BLaER1 (cell line): ENCODE measurements around the gene ZCCHC2.

Experiments
- H3K27ac ChIP-seq: shearing (Covaris generic); formaldehyde crosslinking; 2 replicates; pipeline ENCODE4 v1.8.1; 2022
- H3K27me3 ChIP-seq: shearing (Covaris generic); formaldehyde crosslinking; 2 replicates; pipeline ENCODE4 v1.8.1; 2022
- H3K36me3 ChIP-seq: shearing (Covaris generic); formaldehyde crosslinking; 2 replicates; pipeline ENCODE4 v1.8.1; 2022
- H3K4me1 ChIP-seq: shearing (Covaris generic); formaldehyde crosslinking; 2 replicates; pipeline ENCODE4 v1.8.1; 2022
- H3K4me2 ChIP-seq: shearing (Covaris generic); formaldehyde crosslinking; 2 replicates; pipeline ENCODE4 v1.8.1; 2022
- H3K4me3 ChIP-seq: shearing (Covaris generic); formaldehyde crosslinking; 2 replicates; pipeline ENCODE4 v1.8.1; 2022
- H3K9ac ChIP-seq: shearing (Covaris generic); formaldehyde crosslinking; 2 replicates; pipeline ENCODE4 v1.8.1; 2022
- H3K9me3 ChIP-seq: shearing (Covaris generic); formaldehyde crosslinking; 2 replicates; pipeline ENCODE4 v1.8.1; 2022
- H4K20me1 ChIP-seq: shearing (Covaris generic); formaldehyde crosslinking; 2 replicates; pipeline ENCODE4 v1.8.1; 2022
- Cebpa-rat ChIP-seq: shearing (Covaris generic); IDR thresholded peaks from 2 replicates; pipeline ENCODE4 v1.8.1; 2022

ZCCHC2 gene

DNA sequence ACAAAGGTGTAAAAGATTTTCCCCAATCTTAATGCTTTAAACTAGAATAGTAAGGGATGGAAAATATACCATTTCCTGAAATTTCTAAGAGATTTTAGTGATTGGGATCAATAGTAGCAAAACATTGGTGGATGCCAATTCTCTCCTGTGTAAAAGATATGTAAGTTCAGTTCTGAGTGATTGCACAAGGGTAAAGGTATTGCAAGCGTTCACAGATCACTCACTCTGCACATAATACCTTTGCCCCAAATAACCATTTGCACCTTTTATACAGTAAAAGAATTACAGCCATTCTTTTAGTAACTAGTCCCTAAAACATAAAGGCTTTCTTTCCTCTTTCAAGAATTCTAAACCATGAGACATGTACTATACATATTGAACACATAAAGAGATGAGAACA is 13.0 kb upstream of the ZCCHC2 start:
- Histone ChIP-seq H3K4me2 (no peak overlapping the region), H3K4me1 (peaks cover 16% of the 10 kb centered on the region), H3K27ac (no peak overlapping the region), H3K9ac (no peak overlapping the region), H3K9me3 (peaks cover 38% of the 10 kb centered on the region), H3K27me3 (no peaks in the 10 kb centered on the region), H3K4me3 (no peak overlapping the region), H3K36me3 (no peaks in the 10 kb centered on the region), H4K20me1 (no peaks in the 10 kb centered on the region)
- TF ChIP-seq Cebpa-rat: no peak

DNA sequence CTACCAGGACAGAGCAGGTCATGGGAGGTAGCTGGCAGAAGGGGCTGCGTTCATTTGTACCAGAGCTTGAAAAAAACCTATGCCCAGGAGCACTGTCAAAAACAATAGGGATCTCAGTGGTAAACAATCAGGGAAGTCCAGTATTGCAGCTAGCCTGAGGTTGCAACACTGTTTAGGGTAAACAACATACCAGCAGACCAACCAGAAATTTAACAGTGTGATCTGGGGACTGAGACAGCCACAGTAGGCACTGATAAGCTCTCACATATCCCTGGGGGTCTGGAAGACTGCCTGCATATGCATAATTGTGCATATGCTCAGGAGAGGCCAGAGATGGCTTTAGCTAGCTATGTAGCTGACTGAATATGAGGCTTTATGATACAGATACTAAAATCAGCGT is 12.0 kb upstream of the ZCCHC2 start:
- H3K9ac ChIP-seq: no peak overlapping the region
- H3K4me1 ChIP-seq: peaks cover 9% of the 10 kb centered on the region
- H3K27me3 ChIP-seq: no peaks in the 10 kb centered on the region
- no peaks in the 10 kb centered on the region for H3K36me3 ChIP-seq
- H3K27ac ChIP-seq: no peak overlapping the region
- TF ChIP-seq Cebpa-rat: no peak
- H3K4me3 ChIP-seq: no peak overlapping the region
- H4K20me1 ChIP-seq: no peaks in the 10 kb centered on the region
- no peak overlapping the region for H3K4me2 ChIP-seq
- H3K9me3 ChIP-seq: peaks cover 41% of the 10 kb centered on the region

DNA sequence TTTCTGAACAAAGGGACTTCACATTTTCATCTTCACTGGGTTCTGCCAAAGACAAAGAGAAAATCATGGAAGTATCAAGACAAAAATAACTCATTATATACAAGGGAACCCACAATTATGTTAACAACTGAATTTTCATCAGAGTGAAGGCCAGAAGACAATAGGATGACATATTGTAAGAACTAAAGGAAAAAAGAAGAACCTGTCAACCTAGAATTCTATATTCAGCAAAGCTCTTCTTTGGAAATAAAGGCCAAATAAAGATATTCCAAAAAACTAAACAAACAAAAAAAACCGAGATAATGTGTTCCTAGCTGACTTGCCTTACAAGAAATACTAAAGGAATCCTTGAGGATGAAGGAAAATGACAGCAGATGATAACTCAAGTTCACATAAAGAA is 10.3 kb upstream of the ZCCHC2 start:
- Histone ChIP-seq H3K4me1 (no peaks in the 10 kb centered on the region), H4K20me1 (no peaks in the 10 kb centered on the region), H3K9ac (no peak overlapping the region), H3K4me3 (no peak overlapping the region), H3K27ac (no peak overlapping the region), H3K36me3 (no peaks in the 10 kb centered on the region), H3K27me3 (no peaks in the 10 kb centered on the region), H3K4me2 (no peak overlapping the region), H3K9me3 (peaks cover 41% of the 10 kb centered on the region)
- TF ChIP-seq Cebpa-rat: no peak

DNA sequence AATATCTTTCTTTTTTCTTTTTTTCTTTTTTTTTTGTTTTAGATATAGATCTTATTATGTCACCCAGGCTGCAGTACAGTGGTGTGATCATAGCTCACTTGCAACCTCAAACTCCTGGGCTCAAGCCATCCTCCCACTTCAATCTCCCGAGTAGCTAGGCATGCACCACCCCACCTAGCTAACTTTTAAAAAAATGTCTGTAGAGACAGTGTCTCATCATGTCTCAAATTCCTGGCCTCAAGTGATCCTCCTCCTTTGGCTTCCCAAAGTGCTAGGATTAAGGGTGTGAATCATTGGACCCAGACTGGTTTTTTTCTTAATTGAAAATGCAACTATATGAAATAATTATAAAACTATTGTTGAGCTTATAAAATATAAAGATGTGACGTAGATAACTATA is 9.8 kb upstream of the ZCCHC2 start:
- no peaks in the 10 kb centered on the region for H4K20me1 ChIP-seq
- no peak overlapping the region for H3K27ac ChIP-seq
- no peak overlapping the region for H3K4me3 ChIP-seq
- TF ChIP-seq Cebpa-rat: no peak
- no peaks in the 10 kb centered on the region for H3K4me1 ChIP-seq
- H3K36me3 ChIP-seq: no peaks in the 10 kb centered on the region
- H3K27me3 ChIP-seq: no peaks in the 10 kb centered on the region
- H3K9me3 ChIP-seq: peaks cover 41% of the 10 kb centered on the region
- no peak overlapping the region for H3K9ac ChIP-seq
- H3K4me2 ChIP-seq: no peak overlapping the region

DNA sequence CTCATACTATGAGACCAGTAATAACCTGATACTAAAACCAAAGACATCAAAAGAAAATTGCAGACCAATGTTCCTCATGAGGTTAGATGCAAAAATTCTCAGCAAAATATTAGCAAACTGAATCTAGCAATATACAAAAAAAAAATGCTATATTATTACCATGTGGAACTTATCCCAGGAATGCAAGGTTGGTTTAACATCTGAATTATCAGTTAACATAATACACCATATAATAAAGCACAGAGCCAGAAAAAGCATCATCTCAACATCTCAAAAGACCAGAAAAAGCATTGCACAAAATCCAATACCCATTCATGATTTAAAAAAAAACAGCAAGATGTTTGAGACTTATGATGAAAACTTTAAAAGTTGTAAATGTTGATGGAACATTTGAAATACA is 8.3 kb upstream of the ZCCHC2 start:
- TF ChIP-seq Cebpa-rat: no peak
- no peak overlapping the region for H3K27ac ChIP-seq
- H3K4me3 ChIP-seq: no peak overlapping the region
- no peak overlapping the region for H3K9ac ChIP-seq
- no peaks in the 10 kb centered on the region for H3K36me3 ChIP-seq
- H3K4me2 ChIP-seq: no peak overlapping the region
- H3K9me3 ChIP-seq: peaks cover 41% of the 10 kb centered on the region
- H3K27me3 ChIP-seq: no peaks in the 10 kb centered on the region
- no peaks in the 10 kb centered on the region for H3K4me1 ChIP-seq
- no peaks in the 10 kb centered on the region for H4K20me1 ChIP-seq

DNA sequence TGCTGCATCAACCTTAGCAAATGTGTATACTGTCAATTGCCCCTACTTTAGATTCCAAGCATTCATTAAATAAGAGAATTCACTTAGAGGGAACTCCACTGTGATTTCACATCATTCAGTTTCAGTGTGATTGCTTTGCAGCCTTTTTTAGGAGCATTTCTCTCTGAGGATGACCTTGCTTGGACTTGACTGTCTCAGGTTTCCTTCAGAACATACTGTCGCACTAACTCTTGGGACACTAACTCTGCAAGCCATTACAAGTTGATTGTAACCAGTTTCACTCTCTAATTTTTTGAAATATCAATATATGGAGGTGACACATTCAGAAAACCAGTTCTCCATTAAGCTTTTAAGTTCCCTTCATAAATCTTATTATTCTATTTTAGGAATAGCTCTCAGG is 6.6 kb upstream of the ZCCHC2 start:
- Histone ChIP-seq H3K27me3 (peaks cover 9% of the 10 kb centered on the region), H3K27ac (no peak overlapping the region), H4K20me1 (no peaks in the 10 kb centered on the region)

DNA sequence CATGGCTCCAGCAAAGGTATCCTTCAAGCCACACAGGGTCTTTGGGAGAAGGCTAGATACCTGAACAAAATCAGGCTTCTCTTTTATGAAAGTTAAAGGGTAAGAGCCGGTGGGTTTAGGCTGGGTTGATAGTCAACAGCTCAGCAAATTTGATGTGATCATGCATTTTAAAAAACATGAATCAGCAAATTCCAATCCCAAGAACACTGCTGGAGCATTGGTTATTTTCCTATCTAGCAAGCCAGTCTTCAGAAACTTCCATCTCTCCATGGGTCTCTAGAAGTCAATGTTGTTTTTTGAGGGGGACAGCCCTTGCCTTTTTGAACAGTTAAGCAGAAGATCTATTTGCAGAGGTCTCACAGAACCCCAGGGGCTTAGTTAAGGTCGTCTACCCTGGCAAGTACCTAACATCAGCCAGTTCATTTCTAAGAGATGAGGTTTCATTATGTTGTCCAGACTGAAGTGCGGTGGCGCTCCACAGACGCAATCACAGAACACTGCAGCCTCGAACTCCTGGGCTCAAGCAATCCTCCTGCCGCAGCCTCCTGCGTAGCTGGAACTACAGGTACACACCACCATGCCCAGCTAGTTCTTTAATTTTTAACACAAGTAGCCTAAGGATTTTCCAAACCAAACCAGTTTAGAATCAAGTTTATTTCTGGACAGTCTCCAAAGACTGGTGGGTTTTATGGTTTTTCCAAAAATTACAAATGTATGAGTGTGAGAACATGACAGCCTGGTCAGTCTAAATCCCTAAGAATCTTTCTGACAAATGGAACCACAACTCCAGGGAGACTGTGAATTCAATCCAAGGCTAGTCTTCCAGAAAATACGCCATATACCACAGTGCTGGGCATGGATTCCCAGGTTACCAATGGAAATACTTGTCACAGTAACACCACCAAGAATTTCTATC is 4.1 kb upstream of the ZCCHC2 start:
- Histone ChIP-seq H3K4me2 (no peak overlapping the region), H3K27me3 (peaks cover 21% of the 10 kb centered on the region), H3K4me3 (no peak overlapping the region), H3K27ac (no peak overlapping the region), H3K4me1 (peaks cover 7% of the 10 kb centered on the region), H3K9me3 (peaks cover 12% of the 10 kb centered on the region; the same call in 1 of the 2 replicates), H3K36me3 (no peaks in the 10 kb centered on the region), H4K20me1 (0 out of 2 replicates have a peak, but pooled peaks cover 2% of the 10 kb centered on the region), H3K9ac (no peak overlapping the region)
- no peak for TF ChIP-seq Cebpa-rat

More for the DNA sequence above, 6.6 kb upstream of the ZCCHC2 start:
- Histone ChIP-seq H3K36me3 (no peaks in the 10 kb centered on the region), H3K4me3 (no peak overlapping the region), H3K4me1 (no peaks in the 10 kb centered on the region), H3K9me3 (peaks cover 36% of the 10 kb centered on the region), H3K4me2 (no peak overlapping the region), H3K9ac (no peak overlapping the region)
- TF ChIP-seq Cebpa-rat: no peak

DNA sequence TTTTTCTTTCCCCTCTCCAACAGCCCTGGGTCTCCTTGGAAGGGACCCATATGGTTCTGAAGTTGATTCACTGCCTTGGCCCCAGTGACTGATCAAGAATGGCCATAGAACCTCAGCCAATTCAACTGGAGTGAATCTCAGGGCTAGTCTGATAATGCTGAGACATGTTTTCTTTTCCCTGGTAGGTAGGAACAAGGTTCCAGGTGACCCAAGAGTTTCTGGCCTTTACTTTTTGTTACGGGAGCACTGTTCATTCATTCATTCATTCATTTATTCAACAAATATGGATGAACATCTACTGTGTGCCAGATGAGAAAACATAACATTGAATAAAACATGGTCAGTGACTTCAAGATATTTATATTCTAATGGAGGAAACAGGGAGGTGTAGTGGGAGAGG is 3.1 kb upstream of the ZCCHC2 start:
- H3K27me3 ChIP-seq: peaks cover 21% of the 10 kb centered on the region
- H3K9ac ChIP-seq: no peak overlapping the region
- 0 out of 2 replicates have a peak, but pooled peaks cover 7% of the 10 kb centered on the region for H4K20me1 ChIP-seq
- no peak for TF ChIP-seq Cebpa-rat
- no peak overlapping the region for H3K4me3 ChIP-seq
- no peak overlapping the region for H3K4me2 ChIP-seq
- no peak overlapping the region for H3K27ac ChIP-seq
- no peaks in the 10 kb centered on the region for H3K36me3 ChIP-seq
- H3K9me3 ChIP-seq: peaks cover 3% of the 10 kb centered on the region; the same call in 1 of the 2 replicates
- H3K4me1 ChIP-seq: peaks cover 7% of the 10 kb centered on the region

DNA sequence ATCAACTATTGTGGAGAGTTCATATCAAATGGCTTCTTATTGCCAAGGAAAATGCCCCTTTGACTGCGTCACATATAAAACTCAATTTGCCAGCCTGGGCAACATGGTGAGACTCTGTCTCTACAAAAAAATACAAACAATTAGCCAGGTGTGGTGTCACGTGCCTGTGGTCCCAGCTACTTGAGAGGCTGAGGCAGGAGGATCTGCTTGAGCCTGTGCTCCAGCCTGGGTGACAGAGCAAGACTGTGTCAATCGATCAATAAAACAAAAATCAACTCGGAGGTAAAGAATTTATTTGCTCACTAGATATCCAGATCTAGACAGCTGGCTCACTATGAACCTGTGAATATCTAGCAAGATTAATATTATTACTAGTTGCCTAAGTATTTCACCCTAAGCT is 1.7 kb upstream of the ZCCHC2 start:
- Histone ChIP-seq H3K9ac (no peak overlapping the region), H3K9me3 (no peaks in the 10 kb centered on the region), H4K20me1 (peaks cover 21% of the 10 kb centered on the region; the same call in 1 of the 2 replicates), H3K4me1 (peaks cover 17% of the 10 kb centered on the region), H3K4me2 (no peak overlapping the region), H3K27me3 (peaks cover 21% of the 10 kb centered on the region), H3K27ac (no peak overlapping the region), H3K36me3 (no peaks in the 10 kb centered on the region), H3K4me3 (no peak overlapping the region)
- TF ChIP-seq Cebpa-rat: no peak

DNA sequence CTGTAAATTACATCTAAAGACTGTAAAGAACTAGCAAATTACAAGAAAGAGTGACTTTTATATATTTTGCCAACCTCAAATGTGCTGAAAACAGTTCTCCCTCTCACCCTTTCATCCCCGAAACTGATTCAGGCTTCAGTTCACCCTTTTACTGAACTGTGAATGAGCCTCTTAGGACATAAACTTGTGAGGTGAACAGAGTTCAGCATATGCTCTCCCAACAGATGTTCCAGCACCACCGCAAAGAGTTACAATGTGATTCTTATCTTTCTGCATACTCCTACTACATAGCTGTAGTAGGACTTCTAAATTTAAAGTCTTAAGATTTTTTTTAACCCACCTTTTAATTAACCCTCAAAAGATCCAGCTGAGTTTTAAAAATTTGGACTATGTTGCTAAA is 1.2 kb upstream of the ZCCHC2 start:
- H3K4me3 ChIP-seq: peak overlapping the region; percentile 96
- H3K4me2 ChIP-seq: peak overlapping the region; percentile 97
- H3K9me3 ChIP-seq: no peaks in the 10 kb centered on the region
- H3K9ac ChIP-seq: peak overlapping the region; percentile 82; the same call in 1 of the 2 replicates
- peaks cover 21% of the 10 kb centered on the region for H3K27me3 ChIP-seq
- TF ChIP-seq Cebpa-rat: no peak
- H3K36me3 ChIP-seq: no peaks in the 10 kb centered on the region
- peaks cover 19% of the 10 kb centered on the region for H3K4me1 ChIP-seq
- no peak overlapping the region for H3K27ac ChIP-seq
- H4K20me1 ChIP-seq: peaks cover 23% of the 10 kb centered on the region; the same call in 1 of the 2 replicates
